B cell (primary cell): Measurements from ENCODE around the gene IFTAP. TPM values are rescaled to one million over a fixed set of nuclear protein-coding genes. Genes with fewer than 3 reads are reported as not detected.

Source experiments
- ATAC-seq: fragments of 200-7000 bp; cut with Tn5 transposase; one replicate; pipeline ENCODE4 v1.10.0; 2021; ENCODE audit warnings: low read depth, mild to moderate bottlenecking, moderate number of reproducible peaks, moderate library complexity
- CTCF ChIA-PET: fragments of 350-600 bp; sonication (Branson Sonifier 250); formaldehyde crosslinking; loops from one replicate; lab custom pipeline; 2021; ENCODE audit warnings: antibody characterized with exemption, inconsistent platforms; lab: Charles Lee
- POLR2A ChIA-PET: fragments of 350-600 bp; sonication (Branson Sonifier 250); formaldehyde crosslinking; loops from one replicate; lab custom pipeline; 2021; ENCODE audit warnings: antibody characterized with exemption; lab: Charles Lee
- DNase-seq: peaks from one replicate; pipeline ENCODE4 v3.0.0; 2013
- H2AFZ ChIP-seq: 2 replicates; pipeline ENCODE4 v1.6.1; 2012; ENCODE audit warnings: mild to moderate bottlenecking, low read depth, low read length; ENCODE audit not compliant: insufficient read depth, poor library complexity, severe bottlenecking
- H3K27ac ChIP-seq, 2 donors: 1 replicate in 1 of 2; 2 replicates in 1 of 2; pipeline ENCODE4 v1.5.1; 2012 to 2013; ENCODE audit warnings: low read length in 2 of 2, mild to moderate bottlenecking in 2 of 2, moderate library complexity in 1 of 2
- H3K27me3 ChIP-seq, 4 experiments: fragments of 200-600 bp in 1 of 4; sonication (generic) in 1 of 4; replicated peaks in 1 of 4; 1 replicate in 2 of 4; 2 replicates in 2 of 4; pipeline versions ENCODE4 v1.6.1 to v1.7.0; 2013 to 2016; ENCODE audit warnings: low read length in 3 of 4, mild to moderate bottlenecking in 2 of 4, mixed read lengths in 1 of 4, moderate library complexity in 1 of 4; ENCODE audit not compliant: insufficient read depth in 4 of 4, control insufficient read depth in 3 of 4; ENCODE audit errors: control extremely low read depth in 1 of 4
- H3K36me3 ChIP-seq, 2 experiments: replicated peaks in 1 of 2; 1 replicate in 1 of 2; 2 replicates in 1 of 2; pipeline versions ENCODE4 v1.6.1 to v1.7.1; 2013; ENCODE audit warnings: low read length in 1 of 2; ENCODE audit not compliant: insufficient read depth in 2 of 2, control insufficient read depth in 1 of 2; ENCODE audit errors: control extremely low read depth in 1 of 2, extremely low read depth in 1 of 2
- H3K4me1 ChIP-seq, 2 donors: fragments of 200-600 bp in 1 of 2; sonication (generic) in 1 of 2; 1 replicate in 1 of 2; 2 replicates in 1 of 2; pipeline versions ENCODE4 v1.5.1 to v1.6.1; 2013 to 2017; ENCODE audit warnings: low read length in 2 of 2; ENCODE audit not compliant: control insufficient read depth in 2 of 2, insufficient read depth in 2 of 2
- H3K4me2 ChIP-seq: replicated peaks from 2 replicates; pipeline ENCODE3; 2012; ENCODE audit warnings: mild to moderate bottlenecking, low read depth, low read length; ENCODE audit not compliant: poor library complexity, severe bottlenecking
- H3K4me3 ChIP-seq, 5 experiments: fragments of 200-600 bp in 1 of 5; sonication (generic) in 1 of 5; 1 replicate in 3 of 5; 2 replicates in 2 of 5; pipeline versions ENCODE4 v1.5.1 to v1.7.0; 2011 to 2016; ENCODE audit warnings: low read length in 4 of 5, mild to moderate bottlenecking in 4 of 5, low read depth in 2 of 5, control low read depth in 1 of 5, moderate library complexity in 1 of 5; ENCODE audit not compliant: insufficient read depth in 1 of 5; ENCODE audit errors: control extremely low read depth in 1 of 5, extremely low read depth in 1 of 5
- H3K79me2 ChIP-seq: fragments of 200-600 bp; sonication (generic); one replicate; pipeline ENCODE4 v1.6.0; 2016; ENCODE audit warnings: low read length; ENCODE audit not compliant: control insufficient read depth, insufficient read depth
- H3K9ac ChIP-seq: fragments of 200-600 bp; sonication (generic); 2 replicates; pipeline ENCODE4 v1.6.1; 2017; ENCODE audit warnings: mild to moderate bottlenecking, low read length, moderate library complexity
- H3K9me3 ChIP-seq, 3 donors: one replicate each; pipeline versions ENCODE4 v1.6.1 to v1.7.1; 2013; ENCODE audit warnings: low read length in 2 of 3; ENCODE audit not compliant: control insufficient read depth in 2 of 3, insufficient read depth in 1 of 3; ENCODE audit errors: control extremely low read depth in 1 of 3
- H4K20me1 ChIP-seq: 2 replicates; pipeline ENCODE4 v1.6.0; 2012; ENCODE audit warnings: mild to moderate bottlenecking, low read length; ENCODE audit not compliant: insufficient read depth, control insufficient read depth, poor library complexity, severe bottlenecking
- H3K27ac Mint-ChIP-seq: one replicate; pipeline ENCODE4 v1.8.0; 2021; ENCODE audit warnings: mixed read lengths
- H3K27me3 Mint-ChIP-seq: one replicate; pipeline ENCODE4 v1.8.0; 2021; ENCODE audit warnings: mixed read lengths
- H3K4me1 Mint-ChIP-seq: one replicate; pipeline ENCODE4 v1.8.0; 2021; ENCODE audit warnings: mixed read lengths
- H3K4me3 Mint-ChIP-seq: one replicate; pipeline ENCODE4 v1.8.0; 2021; ENCODE audit warnings: mixed read lengths
- H3K9me3 Mint-ChIP-seq: one replicate; pipeline ENCODE4 v1.8.0; 2022; ENCODE audit warnings: mixed read lengths; ENCODE audit not compliant: insufficient read depth
- EZH2 ChIP-seq: IDR thresholded peaks from 2 replicates; pipeline ENCODE4 v1.6.1; 2012; ENCODE audit warnings: borderline replicate concordance, low read depth, mild to moderate bottlenecking, moderate library complexity, low read length; ENCODE audit not compliant: insufficient read depth, poor library complexity, severe bottlenecking
- WGBS: methylation state at CpG from one replicate; pipeline ENCODE4 v1.1.5; 2013; ENCODE audit warnings: missing lambda C conversion rate; ENCODE audit not compliant: insufficient coverage; 5-methylcytosine and 5-hydroxymethylcytosine counted together
- intact Hi-C: fragments of 100-400 bp; cut with micrococcal nuclease; formaldehyde crosslinking; loops from one replicate; pipeline ENCODE4 v1.10.0; 2022
- polyA plus RNA-seq: library from polyadenylated mRNA; depleted of rRNA; stranded (reverse); fragments of >200 nt; gene quantifications from 2 replicates; pipeline ENCODE4 v1.2.3, GENCODE V29; 2012
- total RNA-seq, 2 donors: library from RNA; stranded (reverse); fragments of 120-200 nt in 1 of 2; gene quantifications; 1 replicate in 1 of 2; 2 replicates in 1 of 2; pipeline versions ENCODE4 v1.2.3 to v1.2.4, GENCODE V29; 2013 to 2022
- TF ChIP-seq, protein P1 (sequence below): fragments of 200-600 bp; IDR thresholded peaks from one replicate; pipeline ENCODE4 v1.8.0; 2022; ENCODE audit warnings: antibody characterized with exemption, mild to moderate bottlenecking

IFTAP gene
- total and polyA plus RNA-seq, 2 donors (not counting 1 experiment from before 2014, with no cell fraction given), result 0.31 TPM; not detected in 1

DNA sequence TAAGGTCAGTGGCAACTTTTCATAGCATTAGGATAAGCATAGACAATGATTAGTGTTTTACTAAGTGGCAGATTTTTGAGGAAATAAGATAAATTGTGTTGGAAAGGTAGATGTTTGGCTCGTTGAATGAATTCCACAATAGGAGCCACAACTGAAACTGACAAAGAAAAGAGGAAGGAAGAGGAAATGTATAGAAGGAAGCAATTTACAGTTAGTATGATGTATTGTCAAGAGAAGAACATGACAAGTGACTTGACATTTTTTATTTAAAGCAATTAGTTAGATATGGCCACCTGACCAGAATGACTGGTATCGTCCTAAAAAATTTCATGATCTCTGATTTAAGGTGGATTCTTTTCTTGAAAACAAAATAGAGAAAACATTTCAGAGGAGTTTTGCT is 6.9 kb downstream of the IFTAP start:
- 0% methylated on average over 1 of the region's 2 CpGs for WGBS
- Histone ChIP-seq H3K4me3 (no peak overlapping the region), H3K27ac (no peak overlapping the region), H3K27me3 (peaks cover 0 to 39% (median 7%) of the 10 kb centered on the region in 4 experiments), H3K4me2 (no peak overlapping the region), H4K20me1 (no peaks in the 10 kb centered on the region), H3K79me2 (no peaks in the 10 kb centered on the region), H3K9me3 (no peaks in the 10 kb centered on the region), H2AFZ (no peak overlapping the region), H3K36me3 (no peaks in the 10 kb centered on the region), H3K9ac (no peak overlapping the region), H3K4me1 (no peaks in the 10 kb centered on the region)
- Mint-ChIP-seq H3K27me3 (peaks cover 62% of the 10 kb centered on the region), H3K9me3 (no peaks in the 10 kb centered on the region), H3K4me3 (no peak overlapping the region), H3K27ac (no peak overlapping the region), H3K4me1 (peaks cover 3% of the 10 kb centered on the region)
- DNase-seq (no peak), ATAC-seq (no peak)
- no peak for TF ChIP-seq EZH2
- TF ChIP-seq, protein P1, sequence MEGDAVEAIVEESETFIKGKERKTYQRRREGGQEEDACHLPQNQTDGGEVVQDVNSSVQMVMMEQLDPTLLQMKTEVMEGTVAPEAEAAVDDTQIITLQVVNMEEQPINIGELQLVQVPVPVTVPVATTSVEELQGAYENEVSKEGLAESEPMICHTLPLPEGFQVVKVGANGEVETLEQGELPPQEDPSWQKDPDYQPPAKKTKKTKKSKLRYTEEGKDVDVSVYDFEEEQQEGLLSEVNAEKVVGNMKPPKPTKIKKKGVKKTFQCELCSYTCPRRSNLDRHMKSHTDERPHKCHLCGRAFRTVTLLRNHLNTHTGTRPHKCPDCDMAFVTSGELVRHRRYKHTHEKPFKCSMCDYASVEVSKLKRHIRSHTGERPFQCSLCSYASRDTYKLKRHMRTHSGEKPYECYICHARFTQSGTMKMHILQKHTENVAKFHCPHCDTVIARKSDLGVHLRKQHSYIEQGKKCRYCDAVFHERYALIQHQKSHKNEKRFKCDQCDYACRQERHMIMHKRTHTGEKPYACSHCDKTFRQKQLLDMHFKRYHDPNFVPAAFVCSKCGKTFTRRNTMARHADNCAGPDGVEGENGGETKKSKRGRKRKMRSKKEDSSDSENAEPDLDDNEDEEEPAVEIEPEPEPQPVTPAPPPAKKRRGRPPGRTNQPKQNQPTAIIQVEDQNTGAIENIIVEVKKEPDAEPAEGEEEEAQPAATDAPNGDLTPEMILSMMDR, result no peak
- POLR2A ChIA-PET, result no interaction called here
- CTCF ChIA-PET, result interaction anchor here (0.8 kb wide), 1 partner anchor 90 kb away, joined by 3 read pairs; no protein-coding TSS in a partner anchor
- intact Hi-C loops, result no loop called here

DNA sequence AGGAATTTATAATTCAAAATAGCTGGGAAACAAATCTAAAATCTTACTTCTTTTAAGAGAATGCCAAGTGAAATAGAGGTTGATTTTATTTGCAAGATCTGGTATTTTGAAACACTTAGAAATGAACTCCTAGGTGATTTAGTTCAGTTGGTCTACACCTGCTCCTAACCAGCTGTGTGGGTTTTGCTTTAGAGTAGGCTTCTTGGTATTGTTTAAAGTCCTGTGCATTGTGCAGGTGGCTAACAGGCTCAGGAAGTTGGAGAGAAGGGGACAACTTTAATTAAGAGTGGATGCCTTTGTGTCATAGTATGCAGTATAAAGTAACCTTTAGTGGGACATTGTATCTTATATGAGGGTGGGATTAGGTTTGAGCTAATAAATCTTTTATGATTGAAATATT is 7.8 kb downstream of the IFTAP start:
- ChIA-PET POLR2A (no interaction called here), CTCF (no interaction called here)
- H3K27ac ChIP-seq, result no peak overlapping the region
- no peak overlapping the region for H2AFZ ChIP-seq
- no peak overlapping the region for H3K4me2 ChIP-seq
- no peaks in the 10 kb centered on the region for H3K36me3 ChIP-seq
- H3K4me3 ChIP-seq, result no peak overlapping the region
- intact Hi-C loops, result no loop called here
- H3K9me3 ChIP-seq, result no peaks in the 10 kb centered on the region
- no peak for ATAC-seq
- no peak overlapping the region for H3K9ac ChIP-seq
- H3K79me2 ChIP-seq, result no peaks in the 10 kb centered on the region
- Mint-ChIP-seq H3K27ac (no peak overlapping the region), H3K9me3 (no peaks in the 10 kb centered on the region), H3K27me3 (peaks cover 60% of the 10 kb centered on the region), H3K4me3 (no peak overlapping the region), H3K4me1 (peaks cover 3% of the 10 kb centered on the region)
- H3K4me1 ChIP-seq, result no peaks in the 10 kb centered on the region
- H4K20me1 ChIP-seq, result no peaks in the 10 kb centered on the region
- DNase-seq, result no peak
- TF ChIP-seq, protein P1, result no peak
- no peak for TF ChIP-seq EZH2
- H3K27me3 ChIP-seq, result peaks cover under 1 to 32% (median 6%) of the 10 kb centered on the region in 4 experiments
